CD1c-positive myeloid dendritic cell (primary cell): ENCODE results near the gene CXCL6.

ENCODE experiments used
- DNase-seq: peaks from one replicate; pipeline ENCODE4 v3.0.0-alpha.2; 2016; ENCODE audit errors: extremely low spot score

The CXCL6 gene

GRCh38 chr4:73868206-73869129 is 32.0 kb downstream of the CXCL6 start:
- no peak for DNase-seq

DNA sequence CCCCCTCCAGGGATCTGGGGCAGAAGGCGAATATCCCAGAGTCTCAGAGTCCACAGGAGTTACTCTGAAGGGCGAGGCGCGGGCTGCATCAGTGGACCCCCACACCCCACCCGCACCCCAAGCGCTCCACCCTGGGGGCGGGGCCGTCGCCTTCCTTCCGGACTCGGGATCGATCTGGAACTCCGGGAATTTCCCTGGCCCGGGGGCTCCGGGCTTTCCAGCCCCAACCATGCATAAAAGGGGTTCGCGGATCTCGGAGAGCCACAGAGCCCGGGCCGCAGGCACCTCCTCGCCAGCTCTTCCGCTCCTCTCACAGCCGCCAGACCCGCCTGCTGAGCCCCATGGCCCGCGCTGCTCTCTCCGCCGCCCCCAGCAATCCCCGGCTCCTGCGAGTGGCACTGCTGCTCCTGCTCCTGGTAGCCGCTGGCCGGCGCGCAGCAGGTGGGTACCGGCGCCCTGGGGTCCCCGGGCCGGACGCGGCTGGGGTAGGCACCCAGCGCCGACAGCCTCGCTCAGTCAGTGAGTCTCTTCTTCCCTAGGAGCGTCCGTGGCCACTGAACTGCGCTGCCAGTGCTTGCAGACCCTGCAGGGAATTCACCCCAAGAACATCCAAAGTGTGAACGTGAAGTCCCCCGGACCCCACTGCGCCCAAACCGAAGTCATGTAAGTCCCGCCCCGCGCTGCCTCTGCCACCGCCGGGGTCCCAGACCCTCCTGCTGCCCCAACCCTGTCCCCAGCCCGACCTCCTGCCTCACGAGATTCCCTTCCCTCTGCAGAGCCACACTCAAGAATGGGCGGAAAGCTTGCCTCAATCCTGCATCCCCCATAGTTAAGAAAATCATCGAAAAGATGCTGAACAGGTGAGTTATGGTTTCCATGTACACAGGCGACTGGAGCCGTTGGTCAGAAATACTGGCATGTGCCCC is 32.9 kb downstream of the CXCL6 start, which contains the start of gene CXCL1:
Gene CXCL1 (plus strand): TSS at position 264 of the 926 bp plus-strand sequence. CDS start 78 bp downstream, at position 342.
- DNase-seq = peak; percentile 20

GRCh38 chr4:73870260-73870659 is 33.8 kb downstream of the CXCL6 start:
- peak; percentile 35 for DNase-seq

DNA sequence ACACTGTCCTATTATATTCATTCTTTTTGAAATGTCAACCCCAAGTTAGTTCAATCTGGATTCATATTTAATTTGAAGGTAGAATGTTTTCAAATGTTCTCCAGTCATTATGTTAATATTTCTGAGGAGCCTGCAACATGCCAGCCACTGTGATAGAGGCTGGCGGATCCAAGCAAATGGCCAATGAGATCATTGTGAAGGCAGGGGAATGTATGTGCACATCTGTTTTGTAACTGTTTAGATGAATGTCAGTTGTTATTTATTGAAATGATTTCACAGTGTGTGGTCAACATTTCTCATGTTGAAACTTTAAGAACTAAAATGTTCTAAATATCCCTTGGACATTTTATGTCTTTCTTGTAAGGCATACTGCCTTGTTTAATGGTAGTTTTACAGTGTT is 34.3 kb downstream of the CXCL6 start:
- DNase-seq = no peak

- no peak for DNase-seq
Measured at GRCh38 chr4:73871511-73872310, 35.2 kb downstream of the CXCL6 start.

DNA sequence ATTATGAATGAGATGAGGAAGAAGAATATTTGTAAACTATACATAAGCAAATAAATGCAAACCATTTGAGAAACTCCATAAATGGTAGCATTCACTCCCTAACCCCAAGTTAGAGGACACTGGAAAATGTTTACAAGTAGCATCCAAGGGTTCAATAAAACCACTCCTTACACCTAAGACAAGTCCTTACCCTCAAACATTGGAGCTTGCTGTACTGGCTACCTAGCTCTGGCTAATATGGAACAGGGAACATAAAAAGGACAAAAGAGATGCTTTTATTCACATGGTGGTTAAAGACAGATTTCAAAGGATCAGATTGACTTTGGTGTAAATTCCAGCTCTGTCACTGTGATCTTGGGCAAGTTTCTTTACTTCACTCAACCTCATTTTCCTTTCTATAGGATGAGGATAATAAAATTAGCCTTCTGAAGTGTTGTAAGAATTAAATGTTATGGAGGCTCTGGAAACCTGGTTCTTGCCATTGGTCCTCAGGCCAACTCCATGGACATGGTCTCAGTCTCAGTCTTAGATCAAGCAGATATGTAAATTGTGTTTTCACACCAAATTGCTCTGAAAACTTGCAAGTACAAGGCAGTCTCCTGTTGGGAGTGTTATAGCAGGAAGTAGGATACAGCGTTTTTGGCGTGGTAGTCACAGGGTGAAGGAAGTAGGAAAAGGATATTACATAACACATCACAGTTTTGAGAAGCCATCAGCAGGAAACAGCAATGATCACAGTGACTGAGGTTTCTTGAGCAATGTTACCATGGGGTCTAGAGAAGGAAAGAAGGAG is 36.0 kb downstream of the CXCL6 start:
- DNase-seq = peak; percentile 62

DNA sequence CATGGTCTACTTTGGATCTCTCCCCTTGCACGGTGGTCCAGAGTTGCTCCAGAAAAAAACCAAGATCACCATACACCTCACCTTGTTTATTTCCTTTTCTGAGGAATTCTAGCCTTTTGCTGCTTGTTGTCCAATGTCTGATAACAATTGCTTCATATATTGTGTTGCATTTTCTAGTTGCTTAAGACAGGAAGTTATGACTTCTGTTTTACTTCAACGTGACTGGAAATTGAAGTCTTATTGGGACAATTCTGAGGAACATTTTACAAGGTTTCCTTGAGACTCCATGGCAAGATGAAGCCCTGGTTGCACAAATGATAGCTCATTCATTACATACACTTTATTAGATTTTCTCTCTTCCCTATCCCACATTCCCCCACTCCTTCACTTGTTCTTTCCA is 37.9 kb downstream of the CXCL6 start:
- peak; percentile 52 for DNase-seq

- no peak for DNase-seq
Measured at GRCh38 chr4:73875401-73875800, 38.9 kb downstream of the CXCL6 start.

DNA sequence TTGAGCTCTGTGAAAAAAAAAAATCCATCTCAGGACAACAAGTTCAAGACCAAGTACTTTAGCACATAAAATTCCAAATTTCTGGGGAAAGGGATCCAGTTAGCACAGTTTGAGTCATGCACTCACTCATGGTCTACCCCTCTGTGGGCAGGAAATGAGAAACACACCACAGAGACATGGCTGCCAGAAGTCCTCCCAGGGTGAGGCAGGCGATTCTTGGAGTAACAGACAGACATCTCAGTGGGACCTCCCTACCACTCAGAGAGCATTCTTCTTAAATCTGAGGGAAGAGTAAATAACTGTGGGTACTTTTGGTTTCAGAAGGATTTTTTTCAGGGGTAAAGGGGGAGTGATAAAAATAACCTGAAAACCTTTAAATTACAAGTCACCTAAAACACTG is 46.8 kb downstream of the CXCL6 start:
- no peak for DNase-seq

GRCh38 chr4:73885574-73886267 is 49.2 kb downstream of the CXCL6 start:
- no peak for DNase-seq
